H9 (cell line): ENCODE measurements around the gene ZNF362. TPM values are rescaled to one million over a fixed set of nuclear protein-coding genes. Genes with fewer than 3 reads are reported as not detected.

ENCODE experiments used
- DNase-seq: peaks from one replicate; pipeline ENCODE4 v3.0.0-alpha.2; 2017
- H2AFZ ChIP-seq: one replicate; pipeline ENCODE4 v1.6.1; 2013; ENCODE audit warnings: mild to moderate bottlenecking, low read length, control low read depth, moderate library complexity
- H2AK5ac ChIP-seq: 2 replicates; pipeline ENCODE4 v1.6.1; 2013; ENCODE audit warnings: low read length, control low read depth, mixed read lengths; ENCODE audit not compliant: insufficient read length
- H2BK120ac ChIP-seq: one replicate; pipeline ENCODE4 v1.6.1; 2013; ENCODE audit warnings: low read depth, mild to moderate bottlenecking, low read length, control low read depth, inconsistent platforms; ENCODE audit not compliant: poor library complexity, severe bottlenecking
- H2BK12ac ChIP-seq: 2 replicates; pipeline ENCODE4 v1.6.1; 2013; ENCODE audit warnings: low read length, control low read depth, mixed read lengths, low read depth; ENCODE audit not compliant: insufficient read length
- H2BK15ac ChIP-seq: 2 replicates; pipeline ENCODE4 v1.6.1; 2013; ENCODE audit warnings: low read depth, low read length, control low read depth
- H2BK20ac ChIP-seq: one replicate; pipeline ENCODE4 v1.6.1; 2013; ENCODE audit warnings: low read depth, mild to moderate bottlenecking, low read length, control low read depth, inconsistent platforms; ENCODE audit not compliant: poor library complexity, severe bottlenecking
- H2BK5ac ChIP-seq: 2 replicates; pipeline ENCODE4 v1.6.1; 2013; ENCODE audit warnings: low read length, control low read depth, mixed read lengths; ENCODE audit not compliant: insufficient read length
- H3K14ac ChIP-seq: 2 replicates; pipeline ENCODE4 v1.6.1; 2013; ENCODE audit warnings: low read length, control low read depth; ENCODE audit not compliant: insufficient read depth
- H3K18ac ChIP-seq: 2 replicates; pipeline ENCODE4 v1.6.1; 2013; ENCODE audit warnings: low read depth, mild to moderate bottlenecking, mixed read lengths, low read length, control low read depth; ENCODE audit not compliant: insufficient read length
- H3K23ac ChIP-seq: 2 replicates; pipeline ENCODE4 v1.6.1; 2013; ENCODE audit warnings: low read length, control low read depth, mixed read lengths, low read depth; ENCODE audit not compliant: insufficient read length
- H3K23me2 ChIP-seq: 2 replicates; pipeline ENCODE4 v1.6.1; 2013; ENCODE audit warnings: low read depth, mild to moderate bottlenecking, mixed read lengths, low read length, control low read depth; ENCODE audit not compliant: insufficient read length, poor library complexity, severe bottlenecking
- H3K27ac ChIP-seq: 2 replicates; pipeline ENCODE4 v1.5.1; 2013; ENCODE audit warnings: low read length, control low read depth, mixed read lengths, low read depth; ENCODE audit not compliant: insufficient read length
- H3K27me3 ChIP-seq: 2 replicates; pipeline ENCODE4 v1.6.1; 2013; ENCODE audit warnings: low read length, control low read depth, inconsistent platforms; ENCODE audit not compliant: insufficient read depth
- H3K4ac ChIP-seq: 2 replicates; pipeline ENCODE4 v1.6.1; 2013; ENCODE audit warnings: low read depth, mild to moderate bottlenecking, control low read depth, inconsistent platforms, low read length, moderate library complexity
- H3K4me1 ChIP-seq: 2 replicates; pipeline ENCODE4 v1.6.1; 2013; ENCODE audit warnings: low read length, control low read depth, inconsistent platforms; ENCODE audit not compliant: insufficient read depth
- H3K4me2 ChIP-seq: 2 replicates; pipeline ENCODE4 v1.6.1; 2013; ENCODE audit warnings: low read length, control low read depth, mixed read lengths; ENCODE audit not compliant: insufficient read length, insufficient read depth
- H3K56ac ChIP-seq: 2 replicates; pipeline ENCODE4 v1.6.1; 2013; ENCODE audit warnings: low read depth, mild to moderate bottlenecking, mixed read lengths, low read length, control low read depth; ENCODE audit not compliant: insufficient read length
- H3K79me1 ChIP-seq: 2 replicates; pipeline ENCODE4 v1.6.1; 2013; ENCODE audit warnings: low read depth, mild to moderate bottlenecking, moderate library complexity, low read length, control low read depth, inconsistent platforms; ENCODE audit not compliant: insufficient read depth, poor library complexity, severe bottlenecking
- H3K79me2 ChIP-seq: 2 replicates; pipeline ENCODE4 v1.6.1; 2013; ENCODE audit warnings: low read length, control low read depth, inconsistent platforms; ENCODE audit not compliant: insufficient read depth
- H3K9ac ChIP-seq: 2 replicates; pipeline ENCODE4 v1.6.1; 2013; ENCODE audit warnings: low read length, control low read depth, mixed read lengths; ENCODE audit not compliant: insufficient read length; ENCODE audit errors: extremely low read depth
- H3K9me3 ChIP-seq: one replicate; pipeline ENCODE4 v1.6.1; 2013; ENCODE audit warnings: low read depth, low read length, inconsistent platforms; ENCODE audit not compliant: control insufficient read depth
- H3T11ph ChIP-seq: one replicate; pipeline ENCODE4 v1.6.1; 2013; ENCODE audit warnings: mild to moderate bottlenecking, low read length, control low read depth, inconsistent platforms
- H4K20me1 ChIP-seq: one replicate; pipeline ENCODE4 v1.6.1; 2013; ENCODE audit not compliant: control insufficient read depth, insufficient read length, insufficient read depth
- H4K5ac ChIP-seq: 2 replicates; pipeline ENCODE4 v1.6.1; 2013; ENCODE audit warnings: low read depth, mild to moderate bottlenecking, mixed read lengths, low read length, control low read depth; ENCODE audit not compliant: insufficient read length
- H4K8ac ChIP-seq: replicated peaks from 2 replicates; pipeline ENCODE4 v1.6.1; 2013; ENCODE audit warnings: low read length, control low read depth, mixed read lengths, low read depth; ENCODE audit not compliant: insufficient read length
- H4K91ac ChIP-seq: 2 replicates; pipeline ENCODE4 v1.6.1; 2013; ENCODE audit warnings: low read depth, mild to moderate bottlenecking, moderate library complexity, mixed read lengths, low read length, control low read depth; ENCODE audit not compliant: insufficient read length
- H3K27ac Mint-ChIP-seq, 3 experiments: 2 replicates in 2 of 3; 3 replicates in 1 of 3; pipeline ENCODE4 v1.8.0; 2020 to 2021; ENCODE audit warnings: mixed read lengths in 3 of 3, mild to moderate bottlenecking in 1 of 3, moderate library complexity in 1 of 3
- H3K27me3 Mint-ChIP-seq: 2 replicates; pipeline ENCODE4 v1.8.0; 2021; ENCODE audit warnings: low read depth, mild to moderate bottlenecking, moderate library complexity, mixed read lengths
- H3K36me3 Mint-ChIP-seq, 3 experiments: 2 replicates in 2 of 3; 3 replicates in 1 of 3; pipeline ENCODE4 v1.8.0; 2020 to 2021; ENCODE audit warnings: low read depth in 3 of 3, mixed read lengths in 3 of 3; ENCODE audit not compliant: insufficient read depth in 1 of 3
- H3K4me1 Mint-ChIP-seq, 2 experiments: 2 replicates each; pipeline ENCODE4 v1.8.0; 2020; ENCODE audit warnings: mixed read lengths in 2 of 2
- H3K4me3 Mint-ChIP-seq, 2 experiments: 2 replicates in 1 of 2; 3 replicates in 1 of 2; pipeline ENCODE4 v1.8.0; 2020 to 2021; ENCODE audit warnings: mild to moderate bottlenecking in 2 of 2, mixed read lengths in 2 of 2, moderate library complexity in 1 of 2
- H3K9me3 Mint-ChIP-seq, 2 experiments: 2 replicates in 1 of 2; 3 replicates in 1 of 2; pipeline ENCODE4 v1.8.0; 2020; ENCODE audit warnings: mild to moderate bottlenecking in 2 of 2, mixed read lengths in 2 of 2, moderate library complexity in 1 of 2
- CTCF ChIP-seq: fragments of 200-600 bp; sonication (generic); conservative IDR thresholded peaks from 3 replicates; pipeline ENCODE4 v1.8.0; 2021; ENCODE audit warnings: antibody characterized with exemption, mild to moderate bottlenecking
- WGBS: extraction: QIAGEN DNeasy Blood & Tissue Kit; methylation state at CpG from one replicate; pipeline ENCODE4 v1.1.7; 2013; ENCODE audit warnings: missing lambda C conversion rate, low lambda C conversion rate, mixed read lengths; ENCODE audit not compliant: insufficient read length; ENCODE audit errors: extremely low coverage; 5-methylcytosine and 5-hydroxymethylcytosine counted together
- total RNA-seq: library from RNA; stranded (reverse); gene quantifications from 2 replicates; pipeline ENCODE4 v1.2.1, GENCODE V29; 2021

The ZNF362 gene
- total RNA-seq, 1 experiment from 2014 or later = 18.7 TPM

GRCh38 chr1:33249422-33249821 lies 6.9 kb upstream of the ZNF362 start:
- no peaks in the 10 kb centered on the region for H3K79me2 ChIP-seq
- H3K56ac ChIP-seq = no peak overlapping the region
- no peak for TF ChIP-seq CTCF
- no peak overlapping the region for H4K91ac ChIP-seq
- no peak overlapping the region for H4K5ac ChIP-seq
- no peaks in the 10 kb centered on the region for H3K79me1 ChIP-seq
- H2BK5ac ChIP-seq = no peak overlapping the region
- no peak overlapping the region for H2AK5ac ChIP-seq
- H3K9me3 Mint-ChIP-seq = no peaks in the 10 kb centered on the region
- H3K27me3 Mint-ChIP-seq = peaks cover 60% of the 10 kb centered on the region
- no peak overlapping the region for H2BK20ac ChIP-seq
- no peak overlapping the region for H2BK15ac ChIP-seq
- no peak overlapping the region for H3K27ac ChIP-seq
- no peak overlapping the region for H2AFZ ChIP-seq
- H2BK12ac ChIP-seq = no peak overlapping the region
- H3K14ac ChIP-seq = no peak overlapping the region
- peaks cover 19 to 33% of the 10 kb centered on the region in 2 experiments for H3K4me1 Mint-ChIP-seq
- H2BK120ac ChIP-seq = no peak overlapping the region
- no CpG with 5 or more reads among the region's 3 CpGs for WGBS
- no peak overlapping the region for H3K4me3 Mint-ChIP-seq
- no peak overlapping the region for H3K27ac Mint-ChIP-seq
- no peak overlapping the region for H3K4ac ChIP-seq
- H3T11ph ChIP-seq = no peak overlapping the region
- H3K23me2 ChIP-seq = no peaks in the 10 kb centered on the region
- no peak overlapping the region for H4K8ac ChIP-seq
- H3K36me3 Mint-ChIP-seq = no peaks in the 10 kb centered on the region
- no peak overlapping the region for H3K4me2 ChIP-seq
- H3K4me1 ChIP-seq = peaks cover 3% of the 10 kb centered on the region; the same call in 1 of the 2 replicates
- H3K9ac ChIP-seq = no peak overlapping the region
- no peaks in the 10 kb centered on the region for H3K9me3 ChIP-seq
- H3K18ac ChIP-seq = no peak overlapping the region
- H3K27me3 ChIP-seq = no peaks in the 10 kb centered on the region; the same call in 1 of the 2 replicates
- no peaks in the 10 kb centered on the region for H4K20me1 ChIP-seq
- no peak for DNase-seq
- no peak overlapping the region for H3K23ac ChIP-seq
